NCI-H2196 (cell line): Measurements from ENCODE around the gene CTNND2.

Experiments
- DNase-seq: peaks from one replicate; lab custom pipeline; 2025; ENCODE audit not compliant: unreplicated experiment; lab: John Stamatoyannopoulos, UW

CTNND2 gene

GRCh38 chr5:11397549-11397948 lies 506.7 kb downstream of the CTNND2 start:
- DNase-seq = no peak

- no peak for DNase-seq
These were observed 507.3 kb downstream of the CTNND2 start for GRCh38 chr5:11396917-11397316.

GRCh38 chr5:11394933-11395332 lies 509.3 kb downstream of the CTNND2 start:
- no peak for DNase-seq

GRCh38 chr5:11390291-11390767 lies 513.9 kb downstream of the CTNND2 start:
- no peak for DNase-seq

- no peak for DNase-seq
These were observed 516.9 kb downstream of the CTNND2 start for GRCh38 chr5:11387382-11387781.

- no peak for DNase-seq
These were observed 517.8 kb downstream of the CTNND2 start for GRCh38 chr5:11386398-11386797.

- no peak for DNase-seq
These were observed 518.3 kb downstream of the CTNND2 start for GRCh38 chr5:11385901-11386293.

GRCh38 chr5:11385251-11385900 lies 518.9 kb downstream of the CTNND2 start:
- DNase-seq = no peak

GRCh38 chr5:11384441-11385250 lies 519.6 kb downstream of the CTNND2 start:
- no peak for DNase-seq

GRCh38 chr5:11383506-11384095 lies 520.6 kb downstream of the CTNND2 start:
- no peak for DNase-seq

GRCh38 chr5:11378461-11378860 lies 525.8 kb downstream of the CTNND2 start:
- no peak for DNase-seq

- DNase-seq = no peak
These were observed 526.4 kb downstream of the CTNND2 start for GRCh38 chr5:11377896-11378295.

- DNase-seq = no peak
These were observed 532.1 kb downstream of the CTNND2 start for GRCh38 chr5:11372191-11372590.

GRCh38 chr5:11371021-11371420 lies 533.2 kb downstream of the CTNND2 start:
- DNase-seq = no peak

GRCh38 chr5:11364531-11364930 lies 539.7 kb downstream of the CTNND2 start:
- DNase-seq = no peak

- DNase-seq = no peak
These were observed 540.5 kb downstream of the CTNND2 start for GRCh38 chr5:11363631-11364178.

- no peak for DNase-seq
These were observed 542.5 kb downstream of the CTNND2 start for GRCh38 chr5:11361768-11362167.

- DNase-seq = no peak
These were observed 546.3 kb downstream of the CTNND2 start for GRCh38 chr5:11357928-11358327.

- DNase-seq = no peak
These were observed 548.8 kb downstream of the CTNND2 start for GRCh38 chr5:11355491-11355890.

- no peak for DNase-seq
These were observed 557.9 kb downstream of the CTNND2 start for GRCh38 chr5:11346336-11346735.

- no peak for DNase-seq
These were observed 568.1 kb downstream of the CTNND2 start for GRCh38 chr5:11335881-11336760.
